ENCODE data around the gene CISD3.

DNA sequence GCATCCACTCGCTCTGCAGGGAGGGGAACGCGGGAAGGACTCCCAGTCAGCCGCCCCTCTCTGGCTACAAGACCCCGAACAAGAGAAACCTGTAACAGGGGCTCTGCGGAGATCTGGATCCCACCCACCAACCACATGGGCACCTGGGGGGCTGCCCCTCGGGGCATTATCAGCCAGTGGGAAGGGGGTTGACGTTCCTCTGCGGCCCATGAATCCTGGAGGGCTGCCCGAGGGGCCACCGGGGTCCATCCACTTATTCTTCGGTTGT, 19.8 kb downstream of the CISD3 start:
- TF ChIP-seq, protein P1, sequence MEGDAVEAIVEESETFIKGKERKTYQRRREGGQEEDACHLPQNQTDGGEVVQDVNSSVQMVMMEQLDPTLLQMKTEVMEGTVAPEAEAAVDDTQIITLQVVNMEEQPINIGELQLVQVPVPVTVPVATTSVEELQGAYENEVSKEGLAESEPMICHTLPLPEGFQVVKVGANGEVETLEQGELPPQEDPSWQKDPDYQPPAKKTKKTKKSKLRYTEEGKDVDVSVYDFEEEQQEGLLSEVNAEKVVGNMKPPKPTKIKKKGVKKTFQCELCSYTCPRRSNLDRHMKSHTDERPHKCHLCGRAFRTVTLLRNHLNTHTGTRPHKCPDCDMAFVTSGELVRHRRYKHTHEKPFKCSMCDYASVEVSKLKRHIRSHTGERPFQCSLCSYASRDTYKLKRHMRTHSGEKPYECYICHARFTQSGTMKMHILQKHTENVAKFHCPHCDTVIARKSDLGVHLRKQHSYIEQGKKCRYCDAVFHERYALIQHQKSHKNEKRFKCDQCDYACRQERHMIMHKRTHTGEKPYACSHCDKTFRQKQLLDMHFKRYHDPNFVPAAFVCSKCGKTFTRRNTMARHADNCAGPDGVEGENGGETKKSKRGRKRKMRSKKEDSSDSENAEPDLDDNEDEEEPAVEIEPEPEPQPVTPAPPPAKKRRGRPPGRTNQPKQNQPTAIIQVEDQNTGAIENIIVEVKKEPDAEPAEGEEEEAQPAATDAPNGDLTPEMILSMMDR (conservative IDR thresholded peaks at IDR 0.05; ENCODE audit: low read length): no peak
- TF ChIP-seq EZH2phosphoT487 (IDR thresholded peaks at IDR 0.05; ENCODE audit: borderline replicate concordance): no peak

Data from Loucy (cell line).